Duodenal mucosa (tissue), 2 donors: Measurements from ENCODE around the gene IMP3.

Experiments used
- H3K27ac ChIP-seq: one replicate; pipeline ENCODE4 v1.7.0; 2013; ENCODE audit warnings: low read depth, low read length
- H3K27me3 ChIP-seq, 2 donors: one replicate each; pipeline ENCODE4 v1.7.0; 2013; ENCODE audit warnings: low read length in 2 of 2, control low read depth in 1 of 2; ENCODE audit not compliant: insufficient read depth in 2 of 2, control insufficient read depth in 1 of 2
- H3K36me3 ChIP-seq, 2 donors: one replicate each; pipeline ENCODE4 v1.7.0; 2013; ENCODE audit warnings: low read length in 2 of 2, control low read depth in 1 of 2; ENCODE audit not compliant: insufficient read depth in 2 of 2, control insufficient read depth in 1 of 2
- H3K4me1 ChIP-seq, 2 donors: one replicate each; pipeline ENCODE4 v1.7.0; 2013; ENCODE audit warnings: low read length in 2 of 2, control low read depth in 1 of 2; ENCODE audit not compliant: insufficient read depth in 2 of 2, control insufficient read depth in 1 of 2
- H3K4me3 ChIP-seq, 2 donors: one replicate each; pipeline ENCODE4 v1.7.0; 2013; ENCODE audit warnings: low read length in 2 of 2, low read depth in 1 of 2
- H3K9ac ChIP-seq, 2 donors: one replicate each; pipeline ENCODE4 v1.7.0; 2013; ENCODE audit warnings: low read length in 2 of 2, low read depth in 1 of 2
- H3K9me3 ChIP-seq, 2 donors: one replicate each; pipeline ENCODE4 v1.7.0; 2013; ENCODE audit warnings: low read length in 2 of 2, control low read depth in 1 of 2; ENCODE audit not compliant: control insufficient read depth in 1 of 2

IMP3 gene

DNA sequence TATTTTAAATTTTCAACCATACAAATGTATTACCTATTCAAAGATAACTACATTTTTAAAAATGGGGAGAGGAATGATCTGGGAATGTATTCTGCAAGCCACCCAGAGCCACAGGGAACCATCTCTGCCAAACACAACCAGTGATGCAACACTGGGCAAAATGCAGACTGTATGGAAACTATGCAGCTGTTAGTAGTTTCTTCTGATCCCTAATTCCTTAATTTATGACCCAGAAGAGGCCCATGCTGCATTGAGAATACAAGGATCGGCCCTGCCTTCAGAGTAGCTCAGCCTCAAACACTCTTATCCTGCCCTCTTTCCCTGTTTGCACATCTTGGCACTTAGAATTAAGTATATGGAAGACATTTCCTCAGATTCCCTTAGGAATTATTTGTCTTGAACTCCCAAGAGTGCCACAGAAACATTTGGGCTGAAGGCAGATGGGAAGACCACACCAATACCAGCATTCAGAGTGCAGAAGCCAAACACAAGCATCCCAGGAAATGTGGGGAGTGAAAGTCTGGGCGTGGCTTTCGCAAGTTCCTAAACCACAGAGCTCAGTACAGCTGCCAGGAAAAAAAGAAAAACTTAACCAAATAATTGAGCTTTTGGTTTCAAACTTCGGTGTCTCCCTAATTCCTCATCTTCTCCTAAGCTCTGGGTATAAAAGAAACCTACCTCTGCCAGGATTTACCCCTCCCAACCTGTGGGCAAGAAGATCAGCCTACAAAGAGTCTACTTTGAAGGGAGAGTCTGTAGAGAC is 19.8 kb downstream of the IMP3 start:
- no peaks in the 10 kb centered on the region for H3K9me3 ChIP-seq
- peak overlapping the region in 1 of 2 donors; percentile 16 for H3K4me3 ChIP-seq
- no peak overlapping the region for H3K27ac ChIP-seq
- peaks cover 5 to 14% of the 10 kb centered on the region in 2 donors for H3K4me1 ChIP-seq
- peak overlapping the region in 1 of 2 donors; percentile 15 for H3K9ac ChIP-seq
- H3K36me3 ChIP-seq, result peaks cover 16 to 44% of the 10 kb centered on the region in 2 donors
- H3K27me3 ChIP-seq, result no peaks in the 10 kb centered on the region

DNA sequence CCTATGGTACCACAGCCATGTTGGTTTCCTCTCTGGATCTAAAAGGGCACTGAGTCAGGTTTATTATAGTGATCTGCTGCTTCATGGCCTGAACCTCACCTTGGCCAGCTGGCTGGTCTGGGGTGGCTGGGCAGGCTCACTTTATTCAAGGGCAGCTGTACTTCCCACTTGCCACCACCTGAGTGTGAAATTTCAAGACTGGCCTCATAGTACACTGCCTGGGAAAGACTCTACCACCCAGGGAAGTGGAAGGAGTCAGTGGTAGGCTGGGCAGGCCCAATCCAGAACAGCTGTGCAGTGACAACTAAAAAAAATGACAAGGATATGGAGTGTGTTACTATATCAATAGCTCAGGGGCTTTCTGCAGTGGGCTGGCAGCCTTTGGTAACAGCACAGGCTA is 23.3 kb downstream of the IMP3 start:
- no peaks in the 10 kb centered on the region for H3K27me3 ChIP-seq
- H3K27ac ChIP-seq, result no peak overlapping the region
- H3K4me1 ChIP-seq, result peaks cover 5 to 14% of the 10 kb centered on the region in 2 donors
- peaks cover 19 to 67% of the 10 kb centered on the region in 2 donors for H3K36me3 ChIP-seq
- H3K9ac ChIP-seq, result no peak overlapping the region
- H3K9me3 ChIP-seq, result no peaks in the 10 kb centered on the region
- H3K4me3 ChIP-seq, result no peak overlapping the region

DNA sequence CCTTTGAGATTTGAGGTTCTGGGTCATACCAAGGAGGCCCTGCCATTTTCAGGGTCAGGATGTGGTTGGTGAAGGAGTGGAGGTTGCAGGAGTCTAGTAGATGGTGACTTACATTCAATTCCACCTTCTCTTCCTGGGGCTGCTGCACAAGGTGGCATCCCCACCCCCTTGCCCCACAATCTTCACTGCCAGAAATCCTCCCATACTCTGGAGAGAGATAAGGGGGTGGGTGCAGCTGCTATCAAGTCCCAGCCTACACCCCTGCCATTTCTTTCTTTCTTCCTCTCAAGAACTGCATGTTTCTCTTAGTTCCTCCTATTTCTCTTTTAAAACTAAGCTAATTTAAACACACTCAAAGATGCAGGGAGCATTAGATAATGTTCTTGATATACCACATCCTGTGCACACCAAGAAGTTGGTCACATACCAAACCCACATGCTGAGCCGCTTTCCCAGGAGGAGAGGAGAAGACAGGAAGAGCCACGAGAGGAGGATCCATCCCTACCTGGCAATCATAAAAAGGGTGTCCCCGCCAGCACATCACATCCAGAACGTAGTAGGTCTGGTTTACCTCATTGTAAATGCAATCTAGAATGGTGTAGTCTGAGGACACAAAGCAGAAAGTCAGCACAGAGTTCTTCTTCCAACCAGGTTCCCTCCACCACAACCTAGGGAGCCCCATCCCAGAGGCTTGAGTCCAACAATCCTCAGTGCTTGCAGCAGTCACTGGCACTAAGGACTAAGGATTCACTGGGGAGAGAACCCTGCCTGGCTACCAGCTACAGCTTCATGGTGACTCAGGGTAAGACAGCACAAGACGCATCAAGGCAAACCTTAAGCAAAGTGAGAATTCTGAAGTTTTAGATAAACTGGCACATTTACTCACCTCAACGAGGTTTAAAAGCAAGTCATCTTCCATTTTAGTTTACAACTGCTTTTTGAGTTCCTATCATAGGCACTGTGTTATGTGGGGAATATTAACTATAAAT is 33.0 kb downstream of the IMP3 start:
- H3K9ac ChIP-seq, result no peak overlapping the region
- peaks cover 24 to 56% of the 10 kb centered on the region in 2 donors for H3K36me3 ChIP-seq

DNA sequence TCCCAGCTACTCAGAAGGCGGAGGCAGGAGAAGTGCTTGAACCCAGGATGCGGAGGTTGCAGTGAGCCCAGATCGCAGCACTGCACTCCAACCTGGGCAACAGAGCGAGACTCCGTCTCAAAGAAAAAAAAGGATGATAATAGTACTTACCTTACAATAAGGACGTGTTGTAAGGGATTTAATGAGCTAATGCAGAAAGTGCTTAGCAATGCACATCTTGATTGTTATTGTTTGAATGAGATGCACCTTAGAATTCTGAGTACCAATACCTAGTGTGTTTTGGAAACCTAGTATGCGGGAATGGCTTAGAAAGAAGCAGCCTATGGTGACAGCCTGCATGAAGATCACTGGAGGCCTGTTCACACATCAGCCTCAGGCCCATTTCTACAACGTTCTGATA is 34.0 kb downstream of the IMP3 start:
- Histone ChIP-seq H3K4me3 (no peak overlapping the region), H3K9me3 (no peaks in the 10 kb centered on the region), H3K9ac (no peak overlapping the region), H3K27ac (no peak overlapping the region), H3K36me3 (peaks cover 24 to 57% of the 10 kb centered on the region in 2 donors), H3K4me1 (peaks cover 0 to 3% of the 10 kb centered on the region in 2 donors), H3K27me3 (no peaks in the 10 kb centered on the region)

More for the DNA sequence above, 33.0 kb downstream of the IMP3 start:
- Histone ChIP-seq H3K27ac (no peak overlapping the region), H3K27me3 (no peaks in the 10 kb centered on the region), H3K4me1 (peaks cover 0 to 3% of the 10 kb centered on the region in 2 donors), H3K9me3 (no peaks in the 10 kb centered on the region), H3K4me3 (no peak overlapping the region)

DNA sequence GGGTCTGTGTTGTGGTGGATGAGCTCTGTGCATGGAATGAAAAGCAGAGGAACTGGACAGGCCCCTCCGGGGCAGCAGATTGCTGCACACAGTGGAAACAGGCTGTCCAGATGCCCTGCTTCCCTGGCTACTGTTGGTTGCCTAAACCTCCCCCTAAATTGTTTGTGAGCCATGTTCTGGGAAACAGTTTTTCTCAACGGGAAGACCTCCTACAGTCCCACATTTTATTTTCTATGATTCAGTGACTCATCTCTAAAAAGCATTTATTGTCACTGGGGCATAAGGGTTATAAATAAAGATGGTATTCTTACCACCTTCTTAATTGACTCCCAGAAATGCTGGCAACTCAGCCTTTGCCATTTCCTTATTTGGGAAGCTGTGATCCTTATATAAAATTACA is 40.6 kb downstream of the IMP3 start:
- Histone ChIP-seq H3K27ac (no peak overlapping the region), H3K4me3 (no peak overlapping the region), H3K9me3 (no peaks in the 10 kb centered on the region), H3K4me1 (peaks cover 7 to 9% of the 10 kb centered on the region in 2 donors), H3K27me3 (no peaks in the 10 kb centered on the region), H3K9ac (no peak overlapping the region), H3K36me3 (peaks cover 12 to 42% of the 10 kb centered on the region in 2 donors)

DNA sequence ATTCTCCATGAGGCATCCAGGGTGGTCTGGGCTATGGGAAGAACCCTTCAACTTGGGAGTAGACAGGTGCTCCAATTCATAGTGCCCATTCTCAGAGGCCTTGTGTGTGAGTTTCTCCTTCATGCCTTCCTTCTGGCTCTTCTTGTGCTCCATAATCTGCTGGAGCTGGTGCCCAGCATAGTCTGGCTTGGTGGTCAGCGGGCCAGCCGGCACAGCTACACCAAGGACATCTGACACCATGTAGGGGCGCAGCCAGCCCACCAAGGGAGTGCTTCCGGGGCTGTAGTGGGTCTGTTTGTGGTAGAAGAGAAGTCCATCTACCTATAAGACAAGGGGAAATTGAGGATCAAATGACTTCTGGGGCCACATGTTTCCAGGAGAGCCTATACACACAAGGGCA is 41.7 kb downstream of the IMP3 start:
- no peak overlapping the region for H3K27ac ChIP-seq
- H3K4me3 ChIP-seq, result no peak overlapping the region
- no peak overlapping the region for H3K9ac ChIP-seq
- H3K9me3 ChIP-seq, result no peaks in the 10 kb centered on the region
- no peaks in the 10 kb centered on the region for H3K27me3 ChIP-seq
- peaks cover 7 to 9% of the 10 kb centered on the region in 2 donors for H3K4me1 ChIP-seq
- peaks cover 12 to 41% of the 10 kb centered on the region in 2 donors for H3K36me3 ChIP-seq

DNA sequence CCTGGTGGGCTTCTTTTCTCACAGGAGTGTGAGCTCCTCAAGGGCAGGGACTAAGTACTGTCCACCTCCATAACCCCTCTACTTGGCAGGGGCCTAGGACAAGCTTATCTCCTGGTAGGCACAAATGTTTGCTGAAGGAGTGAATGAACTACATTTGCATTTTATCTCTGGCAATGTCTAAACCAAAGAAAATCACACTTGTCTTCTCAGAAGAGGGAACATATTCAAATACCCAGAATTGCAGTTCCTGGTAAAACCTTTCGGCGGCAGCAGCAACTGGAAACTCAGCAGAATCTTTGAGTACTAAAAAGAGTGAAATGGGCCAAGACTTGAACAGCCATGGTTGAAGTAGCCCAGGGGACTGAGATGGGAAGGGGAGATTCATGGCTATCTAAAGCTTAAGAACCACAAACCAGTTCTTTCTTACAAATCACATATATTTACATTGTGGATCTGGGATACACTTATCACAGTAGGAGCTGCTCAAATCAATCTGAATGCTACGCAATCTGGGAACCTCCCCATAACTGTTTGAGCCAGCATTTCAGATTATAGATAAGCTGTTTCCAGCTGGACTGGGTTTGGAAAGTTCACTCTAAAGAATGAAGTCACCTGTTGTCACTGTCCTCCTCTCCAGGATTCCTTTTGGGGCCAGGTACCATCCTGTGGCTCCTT is 42.2 kb downstream of the IMP3 start:
- no peak overlapping the region for H3K27ac ChIP-seq
- H3K4me3 ChIP-seq, result no peak overlapping the region
- H3K9ac ChIP-seq, result no peak overlapping the region
- H3K4me1 ChIP-seq, result peaks cover 7 to 9% of the 10 kb centered on the region in 2 donors
- H3K27me3 ChIP-seq, result no peaks in the 10 kb centered on the region
- H3K9me3 ChIP-seq, result no peaks in the 10 kb centered on the region
- peaks cover 12 to 41% of the 10 kb centered on the region in 2 donors for H3K36me3 ChIP-seq

DNA sequence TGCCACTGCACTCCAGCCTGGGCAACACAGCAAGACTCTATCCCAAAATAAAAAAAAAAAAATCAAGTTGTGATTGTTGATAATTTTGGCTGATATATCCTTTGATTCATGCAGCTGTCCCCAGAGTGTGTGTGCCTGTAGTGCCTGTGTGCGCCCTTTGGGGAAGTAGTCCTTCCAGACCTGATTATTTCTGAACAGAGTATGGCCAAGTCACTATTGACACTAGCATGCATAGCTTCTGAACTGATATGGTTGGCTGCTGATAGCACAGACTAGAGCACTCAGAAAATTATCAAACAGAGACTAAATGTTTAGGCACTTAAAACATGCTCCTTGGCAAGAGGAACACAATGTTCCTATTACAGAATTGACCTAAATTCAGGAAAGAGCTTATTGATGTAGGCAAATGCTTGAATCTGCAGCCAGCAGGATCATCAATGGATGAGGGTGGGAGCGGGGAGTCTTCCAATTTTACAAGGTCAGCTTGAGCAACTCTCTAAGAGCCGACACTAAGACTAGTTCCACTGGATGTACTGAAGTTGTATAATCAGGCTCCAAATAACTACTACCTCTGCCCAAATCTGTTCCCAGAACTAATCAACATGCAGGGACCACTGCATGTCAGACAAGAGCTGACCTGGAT is 43.2 kb downstream of the IMP3 start:
- Histone ChIP-seq H3K36me3 (peaks cover 12 to 43% of the 10 kb centered on the region in 2 donors), H3K9me3 (no peaks in the 10 kb centered on the region), H3K27ac (no peak overlapping the region), H3K4me3 (no peak overlapping the region), H3K9ac (no peak overlapping the region), H3K27me3 (no peaks in the 10 kb centered on the region), H3K4me1 (peaks cover 7 to 9% of the 10 kb centered on the region in 2 donors)

DNA sequence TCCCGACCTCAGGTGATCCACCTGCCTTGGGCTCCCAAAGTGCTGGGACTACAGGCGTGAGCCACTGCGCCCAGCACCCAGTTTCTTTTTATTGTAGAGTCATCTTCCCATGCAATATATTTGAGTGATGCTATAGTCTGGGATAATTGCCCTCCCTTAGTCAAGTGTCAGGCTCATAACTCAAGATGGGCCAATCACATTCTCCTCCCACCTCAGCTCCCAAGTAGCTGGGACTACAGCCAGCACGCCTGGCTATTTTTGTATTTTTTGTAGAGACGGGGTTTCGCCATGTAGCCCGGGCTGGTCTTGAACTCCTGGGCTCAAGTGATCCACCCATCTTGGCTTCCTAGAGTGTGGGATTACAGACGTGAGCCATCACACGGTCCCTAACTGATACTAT is 45.7 kb downstream of the IMP3 start:
- Histone ChIP-seq H3K9ac (no peak overlapping the region), H3K36me3 (peaks cover 9 to 32% of the 10 kb centered on the region in 2 donors), H3K27ac (no peak overlapping the region), H3K27me3 (no peaks in the 10 kb centered on the region), H3K4me1 (peaks cover 7 to 9% of the 10 kb centered on the region in 2 donors), H3K9me3 (no peaks in the 10 kb centered on the region), H3K4me3 (no peak overlapping the region)
